Kidney capillary endothelial cell (primary cell): ENCODE measurements around the gene ELMO1.
"Not testable (repeated sequence)": the region's sequence is repeated elsewhere in the genome, so short reads cannot be mapped to it uniquely, and the experiment has no call there.

ENCODE experiments used
- DNase-seq: peaks from one replicate; pipeline ENCODE4 v3.0.0-alpha.2; 2018; ENCODE audit warnings: low spot score

The ELMO1 gene

DNA sequence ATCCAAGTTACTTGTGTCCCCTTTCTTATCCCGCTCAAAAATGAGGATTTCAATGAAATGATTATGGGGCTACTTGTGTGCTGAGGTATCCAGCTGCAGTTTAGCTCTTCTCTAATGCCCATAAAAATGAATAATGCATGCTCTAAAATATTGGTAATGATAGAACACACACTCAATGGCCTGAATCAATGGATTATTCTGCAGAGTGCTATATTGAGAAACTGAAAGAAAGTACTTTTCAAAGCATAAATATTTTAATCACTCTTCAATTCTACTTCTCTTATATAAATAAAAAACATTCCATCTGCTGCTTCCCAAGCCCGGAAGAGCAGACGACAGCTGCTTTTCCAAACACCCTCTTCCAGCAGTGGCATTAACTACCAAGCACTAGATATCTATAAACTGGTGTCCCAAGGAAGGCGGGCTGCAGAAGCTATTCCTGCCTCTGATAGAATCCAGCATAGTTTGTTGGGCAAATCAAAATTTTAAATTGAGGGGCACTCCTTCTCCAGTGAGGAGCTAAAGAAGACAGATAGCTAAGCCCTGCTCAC lies 439.5 kb downstream of the ELMO1 start:
- no peak for DNase-seq

DNA sequence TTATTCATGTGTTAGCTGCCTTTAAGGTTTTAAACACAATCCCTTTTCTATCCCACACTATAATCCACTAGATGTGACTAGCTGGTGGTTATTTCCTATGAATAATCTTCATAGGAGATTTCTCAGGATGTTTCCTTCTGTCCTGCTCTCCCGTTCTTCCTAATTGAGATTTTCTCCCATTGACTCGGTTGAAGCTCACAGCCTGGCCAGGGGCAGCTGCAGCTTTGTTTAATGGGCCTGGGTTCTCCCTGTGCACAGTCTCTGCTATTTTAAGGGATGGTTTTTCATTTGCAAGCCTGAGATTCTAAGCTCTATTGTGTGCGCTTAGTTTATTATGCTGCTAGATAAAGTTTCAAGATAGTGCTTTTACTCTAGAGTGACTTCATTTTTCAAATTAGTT lies 441.0 kb downstream of the ELMO1 start:
- DNase-seq, result no peak

DNA sequence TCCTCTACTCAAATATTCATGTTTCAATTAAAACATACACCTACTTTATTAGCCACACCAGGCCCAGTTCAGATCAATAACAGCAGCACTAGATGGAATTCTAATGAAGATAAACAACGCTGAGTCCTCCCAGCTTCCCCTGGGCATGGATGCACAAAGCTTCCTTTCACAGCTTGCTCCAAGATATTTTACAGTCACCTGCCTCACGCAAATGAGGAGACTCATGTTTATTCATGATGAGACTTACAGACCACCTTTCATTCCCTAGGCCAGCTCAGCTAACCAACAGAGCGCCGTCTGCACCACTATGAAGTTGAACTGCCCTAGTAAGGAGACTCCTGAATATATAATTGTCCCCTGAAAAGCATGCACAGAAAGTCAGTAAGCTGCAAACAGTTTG lies 441.4 kb downstream of the ELMO1 start:
- no peak for DNase-seq

DNA sequence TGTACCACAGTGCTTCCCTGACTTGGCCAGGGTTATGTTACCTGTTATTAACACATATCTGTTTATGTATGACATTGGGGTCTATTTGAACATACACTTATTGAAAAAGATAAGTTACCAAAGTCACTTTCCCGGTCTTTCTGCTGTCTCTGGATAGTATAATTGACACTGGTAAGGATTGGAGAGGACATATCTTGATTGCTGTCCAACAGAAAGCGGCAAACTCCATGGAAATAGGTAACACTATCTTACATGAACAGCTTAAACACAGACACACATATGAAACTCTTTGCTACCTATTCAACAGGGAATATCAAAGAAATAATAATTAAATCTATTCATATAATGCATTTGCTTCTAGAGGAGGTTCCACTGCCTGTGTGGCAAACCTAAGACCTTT lies 441.9 kb downstream of the ELMO1 start:
- no peak for DNase-seq

DNA sequence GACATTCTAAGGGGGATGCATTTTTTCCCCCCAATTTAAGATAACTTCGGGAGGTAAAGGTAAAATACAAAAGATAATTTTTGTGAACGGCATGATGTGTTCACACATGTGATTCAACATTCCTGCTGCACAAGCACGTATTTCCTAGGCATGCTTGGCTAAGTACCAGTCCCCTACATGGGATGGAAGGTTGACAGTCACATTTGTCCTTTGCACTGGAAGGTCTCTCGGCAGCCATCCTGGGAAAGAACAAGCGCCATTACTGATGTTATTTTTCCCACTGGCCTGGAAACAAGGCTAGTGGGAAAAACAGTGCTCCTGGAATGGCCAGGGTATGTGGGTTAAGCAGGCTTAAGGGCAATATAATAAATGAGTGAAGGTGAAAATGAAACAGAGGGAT lies 448.2 kb downstream of the ELMO1 start:
- no peak for DNase-seq

GRCh38 chr7:36999626-37000485 lies 448.8 kb downstream of the ELMO1 start:
- DNase-seq, result no peak

DNA sequence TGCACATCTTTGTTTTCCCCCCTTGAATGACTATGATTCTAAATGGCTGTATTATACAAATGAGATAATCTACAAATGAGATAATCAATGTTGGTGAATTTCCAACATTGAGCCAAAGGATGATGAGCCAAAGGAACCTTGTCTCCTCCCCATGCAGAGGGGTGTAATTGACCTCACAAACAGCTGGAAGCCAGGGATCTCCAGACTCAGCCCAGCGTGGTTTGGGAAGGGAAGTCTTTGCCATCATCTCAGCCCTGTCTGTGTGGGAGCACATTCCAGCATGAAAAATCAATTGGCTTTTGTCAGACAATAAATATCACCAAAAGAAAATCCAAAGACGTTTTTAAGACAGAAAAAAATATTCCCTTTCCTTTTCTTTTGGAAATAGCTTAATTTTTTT lies 452.9 kb downstream of the ELMO1 start:
- no peak for DNase-seq

DNA sequence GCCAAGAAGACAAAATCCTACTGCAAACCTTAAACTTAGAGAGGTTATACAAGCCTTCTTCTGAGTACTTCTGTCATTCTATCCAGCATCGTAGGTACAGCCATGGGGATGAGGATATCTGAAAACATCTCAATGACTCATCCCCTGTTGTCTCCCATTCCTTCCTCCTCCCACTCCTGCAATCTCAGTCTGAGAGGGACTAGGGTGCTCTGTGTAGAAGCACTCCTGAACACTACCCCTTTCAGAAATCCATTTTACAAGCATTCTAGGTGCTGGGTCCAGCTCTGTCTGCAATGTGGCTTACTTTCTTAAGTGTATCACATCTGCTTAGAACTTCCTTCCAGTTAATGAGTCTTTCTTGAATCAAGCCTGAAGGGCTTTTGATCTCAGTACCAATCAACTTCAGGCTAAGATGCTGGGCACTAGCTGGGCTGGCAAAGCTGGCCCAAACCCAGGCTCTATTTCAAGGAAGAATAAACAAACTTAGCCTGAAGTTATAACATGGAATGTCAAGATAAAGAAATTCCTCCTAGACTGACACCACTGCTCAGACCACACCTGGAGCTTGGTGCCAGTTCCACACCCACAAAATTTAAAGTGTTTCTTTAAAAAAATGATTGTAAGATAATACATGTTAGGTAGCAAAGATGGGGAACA lies 454.1 kb downstream of the ELMO1 start:
- no peak for DNase-seq

- DNase-seq, result peak; percentile 33
Measured at GRCh38 chr7:36986948-36987724, 461.5 kb downstream of the ELMO1 start.

DNA sequence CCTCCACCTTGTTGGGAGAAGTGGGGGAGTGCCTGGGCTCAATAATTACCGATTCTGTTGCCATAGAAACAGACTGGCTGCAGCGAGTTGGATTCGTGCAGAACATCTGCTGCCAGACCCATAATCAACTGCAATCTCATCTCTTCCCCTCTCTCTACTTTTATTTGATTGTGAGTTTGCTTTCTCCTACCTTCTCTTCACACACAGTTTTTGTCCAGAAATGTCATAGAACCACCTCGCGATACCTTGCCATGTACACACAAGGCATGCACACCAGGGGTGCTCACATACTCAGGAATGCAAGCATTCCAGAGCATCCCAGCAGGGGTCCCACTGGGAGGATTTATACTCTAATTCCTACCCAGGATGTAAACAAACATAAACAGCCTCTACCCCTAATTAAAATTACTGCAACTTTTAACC lies 462.1 kb downstream of the ELMO1 start:
- no peak for DNase-seq

GRCh38 chr7:36985866-36986400 lies 462.7 kb downstream of the ELMO1 start:
- DNase-seq, result no peak

- DNase-seq, result no peak
Measured at GRCh38 chr7:36985316-36985715, 463.3 kb downstream of the ELMO1 start.

DNA sequence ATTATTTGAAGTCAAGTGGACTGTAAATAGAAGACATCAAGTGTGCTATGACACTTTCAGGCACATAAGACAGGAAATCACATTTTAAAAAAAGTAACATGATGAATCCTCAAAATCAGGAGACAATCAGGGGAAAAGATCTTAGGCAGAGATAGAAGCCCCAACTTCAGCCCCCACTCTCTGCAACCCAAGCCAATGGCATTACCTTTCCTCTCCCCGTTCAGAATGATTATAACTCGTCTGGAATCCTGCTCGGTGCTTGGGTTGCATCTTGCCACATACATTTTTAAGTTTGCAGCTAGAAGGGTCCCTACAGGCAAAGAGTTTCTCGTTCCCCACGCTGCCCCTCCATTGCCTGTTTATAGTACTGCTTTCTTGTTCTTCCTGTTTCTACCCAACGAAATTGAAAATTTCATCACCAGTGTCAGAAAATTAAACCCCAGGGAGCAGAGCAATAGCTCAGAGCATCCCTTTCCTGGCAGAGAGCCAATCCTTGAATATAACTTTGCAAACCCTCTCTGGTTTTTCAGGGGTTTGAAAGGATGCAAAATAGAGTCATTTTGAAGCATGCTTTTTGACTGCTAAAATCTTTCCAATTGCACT lies 463.9 kb downstream of the ELMO1 start:
- no peak for DNase-seq

GRCh38 chr7:36984041-36984521 lies 464.6 kb downstream of the ELMO1 start:
- no peak for DNase-seq

- DNase-seq, result no peak
Measured at GRCh38 chr7:36982766-36983165, 465.9 kb downstream of the ELMO1 start.

DNA sequence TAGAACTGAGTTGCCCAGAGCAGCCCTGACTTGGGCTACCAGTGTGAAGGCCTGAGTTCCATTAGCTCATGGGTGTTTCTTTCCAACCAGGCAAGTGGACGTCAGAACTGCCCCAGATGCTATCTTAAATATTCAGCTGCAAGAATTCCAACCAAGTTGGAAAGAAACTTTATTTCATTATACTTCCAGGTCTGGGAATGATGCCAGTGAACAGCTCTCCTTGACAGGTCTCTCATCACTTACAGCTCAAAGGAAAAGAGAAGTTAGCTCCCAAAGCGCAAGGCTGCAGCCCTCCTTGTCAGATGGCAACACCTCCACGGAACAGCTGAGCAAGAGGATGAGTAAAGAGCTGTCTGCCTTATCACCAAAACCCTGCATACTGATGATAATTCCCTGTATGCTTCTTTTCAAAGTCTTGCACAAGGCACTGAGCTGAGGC lies 468.8 kb downstream of the ELMO1 start:
- no peak for DNase-seq

- no peak for DNase-seq
Measured at GRCh38 chr7:36978461-36978860, 470.2 kb downstream of the ELMO1 start.

- no peak for DNase-seq
Measured at GRCh38 chr7:36977878-36978277, 470.8 kb downstream of the ELMO1 start.

DNA sequence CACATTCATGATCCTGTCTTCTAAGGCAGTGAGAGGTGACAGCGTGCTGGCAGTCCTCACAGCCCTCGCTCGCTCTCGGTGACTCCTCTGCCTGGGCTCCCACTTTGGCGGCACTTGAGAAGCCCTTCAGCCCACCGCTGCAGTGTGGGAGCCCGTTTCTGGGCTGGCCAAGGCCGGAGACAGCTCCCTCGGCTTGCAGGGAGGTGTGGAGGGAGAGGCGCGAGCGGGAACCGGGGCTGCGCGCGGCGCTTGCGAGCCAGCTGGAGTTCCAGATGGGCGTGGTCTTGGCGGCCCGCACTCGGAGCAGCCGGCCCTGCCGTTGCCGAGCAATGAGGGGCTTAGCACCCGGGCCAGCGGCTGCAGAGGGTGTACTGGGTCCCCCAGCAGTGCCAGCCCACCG lies 475.1 kb downstream of the ELMO1 start:
- not testable (repeated sequence) for DNase-seq

DNA sequence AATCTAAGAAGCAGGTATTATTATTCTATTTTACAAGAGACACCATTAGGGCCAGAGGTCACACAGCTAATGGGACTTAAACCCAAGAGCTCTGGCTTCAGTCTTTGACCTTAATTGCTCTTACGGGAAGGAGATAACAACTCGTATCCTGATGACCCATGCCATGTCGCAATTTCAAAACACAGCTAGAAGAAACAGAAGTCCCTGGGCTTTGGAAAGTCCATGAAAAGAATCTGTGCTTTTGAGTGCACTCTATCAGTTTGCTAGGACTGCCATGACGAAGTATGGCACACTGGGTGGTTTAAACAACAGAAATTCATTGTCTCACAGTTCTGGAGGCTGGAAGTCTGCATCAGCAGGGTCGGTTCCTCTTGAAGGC lies 476.5 kb downstream of the ELMO1 start:
- no peak for DNase-seq

GRCh38 chr7:36971515-36972139 lies 477.0 kb downstream of the ELMO1 start:
- no peak for DNase-seq
